ENCODE measurements around the gene LOXL1. TPM values are rescaled to one million over a fixed set of nuclear protein-coding genes. Genes with fewer than 3 reads are reported as not detected.

LOXL1 gene
- total RNA-seq, 1 experiment from 2014 or later: 4.9 TPM

DNA sequence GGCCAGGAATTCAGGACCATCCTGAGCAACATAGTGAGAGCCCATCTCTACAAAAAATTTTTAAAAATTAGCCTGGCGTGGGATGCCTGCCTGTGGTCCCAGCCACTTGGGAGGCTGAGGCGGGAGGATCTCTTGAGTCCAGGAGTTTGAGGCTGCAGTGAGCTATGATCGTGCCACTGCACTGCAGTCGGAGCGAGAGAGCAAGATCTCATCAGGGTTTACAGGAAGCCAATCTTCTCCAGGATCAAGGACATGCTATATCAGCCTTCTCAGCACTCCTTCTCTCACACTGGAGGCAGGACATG, 66.3 kb downstream of the LOXL1 start:
- BruUV-seq (replicated peaks): no TSS peak
- ChIA-PET POLR2A (interaction anchor here (0.7 to 6.5 kb wide), 5 partner anchors 8 to 545 kb away, joined by 3 to 141 read pairs (median 5); no protein-coding TSS in a partner anchor), CTCF (interaction anchor here (0.6 to 2.3 kb wide), 10 partner anchors 10 to 1545 kb away, joined by 3 to 10 read pairs (median 3); no protein-coding TSS in a partner anchor)
- peaks cover 9% of the 10 kb centered on the region for H3K36me3 Mint-ChIP-seq (ENCODE audit: insufficient read depth, unreplicated experiment)
- DNase-seq (ENCODE audit: unreplicated experiment): no peak
- intact Hi-C loops (cut with micrococcal nuclease): no loop called here
- H3K9me3 Mint-ChIP-seq (ENCODE audit: unreplicated experiment): no peaks in the 10 kb centered on the region
- H3K4me3 Mint-ChIP-seq (ENCODE audit: unreplicated experiment): peak overlapping the region; percentile 76
- H3K27me3 Mint-ChIP-seq (ENCODE audit: insufficient read depth, unreplicated experiment): no peaks in the 10 kb centered on the region
- TF ChIP-seq, protein P1, sequence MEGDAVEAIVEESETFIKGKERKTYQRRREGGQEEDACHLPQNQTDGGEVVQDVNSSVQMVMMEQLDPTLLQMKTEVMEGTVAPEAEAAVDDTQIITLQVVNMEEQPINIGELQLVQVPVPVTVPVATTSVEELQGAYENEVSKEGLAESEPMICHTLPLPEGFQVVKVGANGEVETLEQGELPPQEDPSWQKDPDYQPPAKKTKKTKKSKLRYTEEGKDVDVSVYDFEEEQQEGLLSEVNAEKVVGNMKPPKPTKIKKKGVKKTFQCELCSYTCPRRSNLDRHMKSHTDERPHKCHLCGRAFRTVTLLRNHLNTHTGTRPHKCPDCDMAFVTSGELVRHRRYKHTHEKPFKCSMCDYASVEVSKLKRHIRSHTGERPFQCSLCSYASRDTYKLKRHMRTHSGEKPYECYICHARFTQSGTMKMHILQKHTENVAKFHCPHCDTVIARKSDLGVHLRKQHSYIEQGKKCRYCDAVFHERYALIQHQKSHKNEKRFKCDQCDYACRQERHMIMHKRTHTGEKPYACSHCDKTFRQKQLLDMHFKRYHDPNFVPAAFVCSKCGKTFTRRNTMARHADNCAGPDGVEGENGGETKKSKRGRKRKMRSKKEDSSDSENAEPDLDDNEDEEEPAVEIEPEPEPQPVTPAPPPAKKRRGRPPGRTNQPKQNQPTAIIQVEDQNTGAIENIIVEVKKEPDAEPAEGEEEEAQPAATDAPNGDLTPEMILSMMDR (IDR thresholded peaks at IDR 0.05; ENCODE audit: unreplicated experiment): no peak
- no peak overlapping the region for H3K27ac Mint-ChIP-seq (ENCODE audit: low read depth, unreplicated experiment)
- H3K4me1 Mint-ChIP-seq (ENCODE audit: insufficient read depth, unreplicated experiment): peaks cover 50% of the 10 kb centered on the region

DNA sequence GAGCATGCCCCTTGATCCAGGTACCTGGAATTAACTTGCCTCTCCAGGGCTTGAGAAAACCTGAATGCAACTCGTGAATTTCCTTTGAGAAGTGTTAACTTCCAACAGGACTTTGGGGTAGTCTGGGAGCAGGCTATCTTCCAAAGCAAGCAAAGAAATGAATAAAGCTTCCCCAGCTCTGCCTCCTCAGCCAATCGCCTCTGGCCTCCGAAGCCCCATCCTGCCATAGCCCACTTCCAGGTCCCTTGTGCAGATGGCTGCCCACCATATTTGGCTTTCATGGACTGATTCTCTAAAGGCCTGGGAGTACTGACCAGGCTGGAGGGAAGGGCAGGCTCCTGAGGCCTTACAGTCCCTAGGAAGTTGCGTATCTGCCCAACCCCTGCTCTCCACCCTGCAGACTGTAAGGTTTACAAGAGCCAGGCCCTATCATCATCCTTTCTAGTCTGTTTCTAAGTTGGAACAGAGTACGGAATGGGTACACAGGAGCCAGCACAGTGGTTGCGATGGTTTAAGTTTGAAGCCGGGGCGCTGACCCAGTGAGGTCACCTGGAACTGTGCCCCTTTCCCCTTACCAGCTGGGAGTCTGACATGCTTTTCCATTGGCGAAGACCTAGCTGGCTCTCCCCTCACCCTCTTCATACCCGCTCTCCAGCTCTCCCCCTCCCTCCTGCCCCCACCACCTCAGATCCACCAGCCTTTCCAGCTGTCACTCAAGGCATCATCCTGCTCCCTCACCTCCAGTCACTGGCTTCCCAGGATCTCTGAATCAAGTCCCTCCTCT, 67.1 kb downstream of the LOXL1 start:
- no peak for DNase-seq (ENCODE audit: unreplicated experiment)
- ChIA-PET POLR2A (interaction anchor here (1.0 to 6.5 kb wide), 7 partner anchors 9 to 46 kb away, joined by 3 to 141 read pairs (median 8); no protein-coding TSS in a partner anchor), CTCF (interaction anchor here (0.6 to 3.6 kb wide), 11 partner anchors 7 to 370 kb away, joined by 3 to 31 read pairs (median 4); no protein-coding TSS in a partner anchor)
- Mint-ChIP-seq H3K36me3 (ENCODE audit: insufficient read depth, unreplicated experiment) (peaks cover 4% of the 10 kb centered on the region), H3K9me3 (ENCODE audit: unreplicated experiment) (no peaks in the 10 kb centered on the region), H3K4me3 (ENCODE audit: unreplicated experiment) (peak overlapping the region; percentile 81), H3K4me1 (ENCODE audit: insufficient read depth, unreplicated experiment) (peaks cover 45% of the 10 kb centered on the region), H3K27me3 (ENCODE audit: insufficient read depth, unreplicated experiment) (no peaks in the 10 kb centered on the region), H3K27ac (ENCODE audit: low read depth, unreplicated experiment) (no peak overlapping the region)
- BruUV-seq (replicated peaks): no TSS peak
- TF ChIP-seq, protein P1 (IDR thresholded peaks at IDR 0.05; ENCODE audit: unreplicated experiment): no peak
- intact Hi-C loops (cut with micrococcal nuclease): no loop called here

DNA sequence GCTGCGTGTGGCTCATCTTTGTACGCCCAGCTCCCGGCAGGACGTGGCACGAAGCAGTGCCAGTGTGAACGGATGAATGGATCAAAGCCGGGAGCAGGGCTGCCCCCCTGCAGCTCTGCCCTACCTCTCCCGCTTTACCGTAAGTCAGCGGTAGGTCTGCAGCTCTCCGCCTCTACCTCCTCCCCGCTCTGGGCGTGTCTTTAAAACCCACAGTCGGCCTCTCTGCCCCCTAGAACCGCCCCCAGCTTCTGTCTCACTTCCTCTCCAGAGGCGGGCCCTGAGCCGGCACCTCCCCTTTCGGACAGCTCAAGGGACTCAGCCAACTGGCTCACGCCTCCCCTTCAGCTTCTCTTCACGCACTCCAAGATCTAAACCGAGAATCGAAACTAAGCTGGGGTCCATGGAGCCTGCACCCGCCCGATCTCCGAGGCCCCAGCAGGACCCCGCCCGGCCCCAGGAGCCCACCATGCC, 68.2 kb downstream of the LOXL1 start, which contains the start of gene PML:
Gene PML (plus strand): TSS at position 304 of the 471 bp plus-strand sequence. CDS start 97 bp downstream, at position 401.
- POLR2A ChIA-PET: interaction anchor here (0.6 to 6.5 kb wide), 10 partner anchors 10 to 226 kb away, joined by 3 to 141 read pairs (median 7); no protein-coding TSS in a partner anchor
- CTCF ChIA-PET: interaction anchor here (0.6 to 3.6 kb wide), 10 partner anchors 8 to 55 kb away, joined by 3 to 31 read pairs (median 4); no protein-coding TSS in a partner anchor
- Mint-ChIP-seq H3K36me3 (ENCODE audit: insufficient read depth, unreplicated experiment) (peaks cover 12% of the 10 kb centered on the region), H3K27ac (ENCODE audit: low read depth, unreplicated experiment) (peak within 1 kb of the TSS; percentile 77), H3K4me1 (ENCODE audit: insufficient read depth, unreplicated experiment) (peaks cover 44% of the 10 kb centered on the region), H3K9me3 (ENCODE audit: unreplicated experiment) (no peaks in the 10 kb centered on the region), H3K4me3 (ENCODE audit: unreplicated experiment) (peak within 1 kb of the TSS; percentile 81), H3K27me3 (ENCODE audit: insufficient read depth, unreplicated experiment) (no peaks in the 10 kb centered on the region)
- BruUV-seq (replicated peaks): no TSS peak
- TF ChIP-seq, protein P1 (IDR thresholded peaks at IDR 0.05; ENCODE audit: unreplicated experiment): no peak
- intact Hi-C loops (cut with micrococcal nuclease): no loop called here
- peak; percentile 97 for DNase-seq (ENCODE audit: unreplicated experiment)
